Tibial nerve (tissue), 4 donors: Measurements from ENCODE around the gene OTOF. TPM values are rescaled to one million over a fixed set of nuclear protein-coding genes. Genes with fewer than 3 reads are reported as not detected.

Source experiments
- DNase-seq, 2 donors: peaks; one replicate each; pipeline ENCODE4 v3.0.0-alpha.2; 2019; ENCODE audit warnings: low spot score in 2 of 2
- H3K27ac ChIP-seq, 4 donors: fragments of 200-600 bp; sonication (generic) in 3 of 4; one replicate each; pipeline ENCODE4 v1.5.1; 2017 to 2019; ENCODE audit warnings: mild to moderate bottlenecking in 1 of 4
- H3K27me3 ChIP-seq, 2 donors: fragments of 200-600 bp; sonication (generic) in 1 of 2; one replicate each; pipeline versions ENCODE4 v1.5.1 to v1.6.0; 2017 to 2019
- H3K36me3 ChIP-seq, 3 donors: fragments of 200-600 bp; sonication (generic); one replicate each; pipeline ENCODE4 v1.5.1; 2018 to 2019
- H3K4me1 ChIP-seq, 4 donors: fragments of 200-600 bp; sonication (generic) in 3 of 4; one replicate each; pipeline ENCODE4 v1.5.1; 2017 to 2019
- H3K4me3 ChIP-seq, 4 donors: fragments of 200-600 bp; sonication (generic) in 3 of 4; one replicate each; pipeline ENCODE4 v1.5.1; 2017 to 2019; ENCODE audit warnings: mild to moderate bottlenecking in 1 of 4, moderate library complexity in 1 of 4
- H3K9me3 ChIP-seq, 4 donors: fragments of 200-600 bp; sonication (generic) in 3 of 4; one replicate each; pipeline ENCODE4 v1.5.1; 2017 to 2019
- EP300 ChIP-seq, 2 donors: sonication (generic); formaldehyde crosslinking; IDR thresholded peaks; one replicate each; pipeline ENCODE4 v1.6.1; 2017; ENCODE audit warnings: antibody characterized with exemption in 2 of 2, mild to moderate bottlenecking in 1 of 2
- POLR2A ChIP-seq, 2 donors: fragments of 450-650 bp; IDR thresholded peaks; one replicate each; pipeline ENCODE4 v1.6.1; 2017; ENCODE audit warnings: antibody characterized with exemption in 2 of 2, mild to moderate bottlenecking in 2 of 2, moderate library complexity in 2 of 2
- WGBS, 2 donors: methylation state at CpG; one replicate each; pipeline ENCODE4 v1.1.5; 2018; 5-methylcytosine and 5-hydroxymethylcytosine counted together
- total RNA-seq, 4 donors: library from RNA; depleted of rRNA; stranded (reverse); fragments of >200 nt; gene quantifications; one replicate each; pipeline ENCODE4 v1.1.0, GENCODE V29; 2016
- TF ChIP-seq, protein P1 (sequence below), 5 experiments: fragments of 200-600 bp in 3 of 5; fragments of 450-650 bp in 2 of 5; sonication (generic) in 3 of 5; IDR thresholded peaks; one replicate each; pipeline ENCODE4 v1.5.1; 2016 to 2019; ENCODE audit warnings: antibody characterized with exemption in 5 of 5, mild to moderate bottlenecking in 3 of 5, moderate library complexity in 2 of 5

Gene OTOF
- total RNA-seq, 4 donors from 2014 or later = under 0.01 to 0.30 (median 0.22) TPM; not detected in 1

DNA sequence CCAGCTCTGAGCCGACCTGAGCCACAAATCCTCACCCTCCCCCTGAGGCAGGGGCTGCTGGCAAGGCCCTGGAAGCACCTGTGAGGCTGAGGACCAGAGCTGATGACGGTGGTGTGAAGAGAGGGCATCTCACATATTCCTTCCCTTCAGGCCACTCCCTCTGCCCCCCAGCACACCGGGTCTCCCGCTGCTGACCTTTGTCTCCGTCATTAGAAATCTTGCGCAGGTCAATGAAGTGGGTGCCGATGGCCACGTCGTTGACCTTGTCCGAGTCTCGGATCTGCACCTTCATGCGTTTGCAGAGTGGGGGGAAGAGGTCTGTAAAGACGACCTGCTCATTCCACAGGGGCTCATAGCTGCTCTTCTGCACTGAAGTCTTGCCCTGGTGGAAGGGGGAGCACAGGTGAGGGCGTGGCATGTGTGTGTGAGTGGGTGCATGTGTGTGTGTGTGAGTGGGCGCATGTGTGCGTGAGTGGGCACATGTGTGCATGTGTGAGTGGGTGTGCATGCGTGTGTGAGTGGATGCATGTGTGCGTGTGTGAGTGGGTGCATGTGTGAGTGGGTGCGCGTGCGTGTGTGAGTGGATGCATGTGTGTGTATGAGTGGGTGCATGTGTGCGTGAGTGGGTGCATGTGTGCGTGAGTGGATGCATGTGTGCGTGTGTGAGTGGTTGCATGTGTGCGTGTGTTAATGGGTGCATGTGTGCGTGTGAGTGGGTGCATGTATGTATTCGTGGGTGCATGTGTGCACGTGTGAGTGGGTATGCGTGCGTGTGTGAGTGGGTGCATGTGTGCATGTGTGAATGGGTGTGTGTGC is 4.5 kb upstream of the OTOF start:
- Histone ChIP-seq H3K9me3 (no peaks in the 10 kb centered on the region), H3K27me3 (no peaks in the 10 kb centered on the region), H3K36me3 (no peaks in the 10 kb centered on the region), H3K27ac (no peak overlapping the region), H3K4me3 (no peak overlapping the region), H3K4me1 (peaks cover 0 to 10% (median 0%) of the 10 kb centered on the region in 4 donors)
- WGBS, 2 donors = 82 to 85% methylated on average over 27 to 30 of the region's 30 CpGs
- TF ChIP-seq EP300 (IDR thresholded peaks at IDR 0.05) (no peak), POLR2A (IDR thresholded peaks at IDR 0.05) (no peak)
- TF ChIP-seq, protein P1, sequence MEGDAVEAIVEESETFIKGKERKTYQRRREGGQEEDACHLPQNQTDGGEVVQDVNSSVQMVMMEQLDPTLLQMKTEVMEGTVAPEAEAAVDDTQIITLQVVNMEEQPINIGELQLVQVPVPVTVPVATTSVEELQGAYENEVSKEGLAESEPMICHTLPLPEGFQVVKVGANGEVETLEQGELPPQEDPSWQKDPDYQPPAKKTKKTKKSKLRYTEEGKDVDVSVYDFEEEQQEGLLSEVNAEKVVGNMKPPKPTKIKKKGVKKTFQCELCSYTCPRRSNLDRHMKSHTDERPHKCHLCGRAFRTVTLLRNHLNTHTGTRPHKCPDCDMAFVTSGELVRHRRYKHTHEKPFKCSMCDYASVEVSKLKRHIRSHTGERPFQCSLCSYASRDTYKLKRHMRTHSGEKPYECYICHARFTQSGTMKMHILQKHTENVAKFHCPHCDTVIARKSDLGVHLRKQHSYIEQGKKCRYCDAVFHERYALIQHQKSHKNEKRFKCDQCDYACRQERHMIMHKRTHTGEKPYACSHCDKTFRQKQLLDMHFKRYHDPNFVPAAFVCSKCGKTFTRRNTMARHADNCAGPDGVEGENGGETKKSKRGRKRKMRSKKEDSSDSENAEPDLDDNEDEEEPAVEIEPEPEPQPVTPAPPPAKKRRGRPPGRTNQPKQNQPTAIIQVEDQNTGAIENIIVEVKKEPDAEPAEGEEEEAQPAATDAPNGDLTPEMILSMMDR (IDR thresholded peaks at IDR 0.05) = no peak
- DNase-seq = no peak

DNA sequence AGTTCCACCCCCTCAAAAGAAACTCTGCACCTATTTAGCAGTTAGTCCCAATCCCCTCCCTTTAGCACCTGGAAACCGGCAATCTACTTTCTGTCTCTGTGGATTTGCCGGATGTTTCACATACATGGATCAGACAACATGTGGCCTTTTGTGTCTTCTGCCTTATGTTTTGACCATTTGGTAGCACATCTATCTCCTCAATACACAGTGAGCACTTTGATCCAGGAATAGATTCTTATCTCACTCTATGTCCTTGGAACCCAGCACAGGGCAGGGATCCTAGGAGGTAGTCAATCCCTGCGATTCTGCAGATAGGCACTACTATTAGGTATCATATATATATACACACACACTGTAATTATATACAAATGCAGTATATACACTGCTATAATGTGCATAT is 3.8 kb upstream of the OTOF start:
- Histone ChIP-seq H3K36me3 (no peaks in the 10 kb centered on the region), H3K9me3 (no peaks in the 10 kb centered on the region), H3K4me1 (peaks cover 0 to 10% (median 0%) of the 10 kb centered on the region in 4 donors), H3K27me3 (no peaks in the 10 kb centered on the region), H3K27ac (no peak overlapping the region), H3K4me3 (no peak overlapping the region)
- TF ChIP-seq, protein P1 (IDR thresholded peaks at IDR 0.05) = no peak
- TF ChIP-seq EP300 (IDR thresholded peaks at IDR 0.05) (no peak), POLR2A (IDR thresholded peaks at IDR 0.05) (no peak)
- DNase-seq = no peak
- 86 to 89% methylated on average over 3 of the region's 3 CpGs for WGBS, 2 donors

DNA sequence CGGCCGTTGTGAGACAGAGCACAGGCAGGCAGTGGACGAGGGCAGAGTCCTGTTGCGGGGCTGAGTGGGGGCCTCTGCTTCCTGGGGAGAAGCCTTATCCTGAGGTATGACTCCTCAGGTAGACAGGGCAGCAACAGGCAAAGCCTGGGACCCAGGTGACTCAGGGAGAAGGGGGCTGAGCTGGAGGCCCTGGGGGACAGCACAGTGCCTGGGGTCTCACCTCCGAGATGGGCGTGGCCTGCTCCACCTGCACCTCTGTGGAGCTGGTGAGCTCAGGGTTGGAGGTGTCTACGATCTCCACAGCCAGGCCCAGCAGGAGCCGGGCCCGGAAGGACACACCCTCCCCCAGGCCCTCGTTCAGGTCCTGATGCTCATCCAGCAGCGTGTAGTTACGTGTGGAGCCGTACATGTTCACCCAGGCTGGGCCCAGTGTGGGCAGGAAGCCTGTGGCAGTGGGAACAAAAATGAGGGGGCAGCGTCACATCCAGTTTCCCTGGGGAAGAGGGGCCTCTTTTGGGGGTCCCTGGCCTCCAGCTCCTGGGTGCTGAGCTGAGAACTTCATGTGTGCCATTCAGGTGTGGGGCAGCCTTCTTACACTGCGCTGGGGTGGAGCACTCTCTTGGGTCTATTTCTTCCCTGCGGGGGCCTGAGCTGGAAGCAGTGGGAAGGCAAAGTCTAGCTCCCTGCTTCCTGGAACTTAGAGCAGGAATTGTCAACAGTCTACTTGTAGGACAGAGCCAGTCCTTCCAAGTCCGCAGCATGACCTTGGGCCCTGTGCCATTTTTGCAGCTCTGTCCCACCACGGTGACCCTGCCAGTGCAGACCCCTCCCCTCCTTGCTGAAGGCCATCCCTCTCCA is 2.9 kb upstream of the OTOF start:
- Histone ChIP-seq H3K36me3 (no peaks in the 10 kb centered on the region), H3K27ac (no peak overlapping the region), H3K4me1 (peaks cover 0 to 10% (median 0%) of the 10 kb centered on the region in 4 donors), H3K27me3 (no peaks in the 10 kb centered on the region), H3K4me3 (no peak overlapping the region), H3K9me3 (no peaks in the 10 kb centered on the region)
- TF ChIP-seq, protein P1 (IDR thresholded peaks at IDR 0.05) = no peak
- no peak for TF ChIP-seq EP300 (IDR thresholded peaks at IDR 0.05)
- TF ChIP-seq POLR2A (IDR thresholded peaks at IDR 0.05) = no peak
- 74 to 79% methylated on average over 10 to 18 of the region's 18 CpGs for WGBS, 2 donors
- DNase-seq = no peak

DNA sequence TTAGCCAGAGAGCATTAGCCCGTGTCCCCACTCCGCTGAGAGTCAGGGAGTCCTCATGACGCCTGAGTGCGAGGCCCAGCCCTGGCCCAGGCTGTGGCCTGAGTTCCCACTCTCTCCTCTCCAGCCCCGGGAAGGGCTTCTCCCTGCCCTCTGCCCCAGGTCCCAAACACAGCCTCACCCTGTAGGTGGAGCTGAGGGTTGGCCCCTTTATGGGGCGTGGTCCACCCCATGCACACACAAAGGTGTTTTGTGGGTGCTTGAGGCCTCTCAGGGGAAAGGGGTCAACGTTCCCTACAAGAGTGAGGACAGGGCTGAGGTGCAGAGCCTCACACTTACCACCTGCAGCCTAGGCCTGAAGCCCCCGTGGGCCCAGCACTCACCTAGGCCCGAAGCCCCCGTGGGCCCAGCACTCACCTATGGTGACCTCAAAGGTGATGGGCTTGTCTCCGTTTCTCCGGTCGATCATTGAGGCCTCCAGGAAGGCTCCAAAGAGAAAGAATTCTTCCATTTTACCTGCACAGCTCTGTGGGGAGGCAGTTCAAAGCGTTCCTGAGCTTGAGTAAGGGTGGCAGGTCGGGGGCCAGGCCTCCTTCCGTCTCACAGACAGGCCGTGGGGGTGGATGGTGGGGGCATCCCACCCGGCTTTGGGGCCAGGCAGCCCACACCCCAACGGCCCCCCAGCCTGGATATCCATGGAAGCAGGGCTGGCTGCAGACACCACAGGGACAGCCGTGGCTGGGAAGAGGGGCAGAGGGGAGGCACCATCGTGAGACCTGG is 2.1 kb upstream of the OTOF start:
- no peak for DNase-seq
- H3K9me3 ChIP-seq = no peaks in the 10 kb centered on the region
- TF ChIP-seq, protein P1 (IDR thresholded peaks at IDR 0.05) = no peak
- TF ChIP-seq POLR2A (IDR thresholded peaks at IDR 0.05) (no peak), EP300 (IDR thresholded peaks at IDR 0.05) (no peak)
- H3K4me1 ChIP-seq = peaks cover 0 to 10% (median 0%) of the 10 kb centered on the region in 4 donors
- WGBS, 2 donors = 85 to 93% methylated on average over 16 to 20 of the region's 21 CpGs
- no peak overlapping the region for H3K27ac ChIP-seq
- no peak overlapping the region for H3K4me3 ChIP-seq
- H3K27me3 ChIP-seq = no peaks in the 10 kb centered on the region
- H3K36me3 ChIP-seq = no peaks in the 10 kb centered on the region
